Measurements from ENCODE around the gene DYNC2H1. TPM values are rescaled to one million over a fixed set of nuclear protein-coding genes. Genes with fewer than 3 reads are reported as not detected.

The DYNC2H1 gene
- polyA plus RNA-seq, 1 donor = 10.2 TPM

- Histone ChIP-seq H3K27ac (ENCODE audit: low read length) (no peak overlapping the region), H3K9me3 (ENCODE audit: control insufficient read depth, low read depth, low read length) (no peaks in the 10 kb centered on the region), H3K4me3 (ENCODE audit: low read length) (no peak overlapping the region), H3K36me3 (ENCODE audit: control insufficient read depth, insufficient read depth, low read length) (peaks cover 4% of the 10 kb centered on the region), H3K27me3 (ENCODE audit: control insufficient read depth, insufficient read depth, low read length) (no peaks in the 10 kb centered on the region), H3K4me1 (ENCODE audit: control insufficient read depth, insufficient read depth, low read length) (no peaks in the 10 kb centered on the region)
- peak; percentile 7 to 9 for DNase-seq
- WGBS (ENCODE audit: insufficient coverage, low lambda C conversion rate) = 27% methylated on average over 1 of the region's 3 CpGs
Measured at GRCh38 chr11:103202048-103202651, 92.9 kb downstream of the DYNC2H1 start.

GRCh38 chr11:103210543-103210942 lies 101.3 kb downstream of the DYNC2H1 start:
- Histone ChIP-seq H3K4me1 (ENCODE audit: control insufficient read depth, insufficient read depth, low read length) (no peaks in the 10 kb centered on the region), H3K27ac (ENCODE audit: low read length) (no peak overlapping the region), H3K4me3 (ENCODE audit: low read length) (no peak overlapping the region), H3K9me3 (ENCODE audit: control insufficient read depth, low read depth, low read length) (no peaks in the 10 kb centered on the region), H3K36me3 (ENCODE audit: control insufficient read depth, insufficient read depth, low read length) (no peaks in the 10 kb centered on the region), H3K27me3 (ENCODE audit: control insufficient read depth, insufficient read depth, low read length) (no peaks in the 10 kb centered on the region)
- WGBS (ENCODE audit: insufficient coverage, low lambda C conversion rate) = 100% methylated on average over 1 of the region's 1 CpG
- no peak for DNase-seq

DNA sequence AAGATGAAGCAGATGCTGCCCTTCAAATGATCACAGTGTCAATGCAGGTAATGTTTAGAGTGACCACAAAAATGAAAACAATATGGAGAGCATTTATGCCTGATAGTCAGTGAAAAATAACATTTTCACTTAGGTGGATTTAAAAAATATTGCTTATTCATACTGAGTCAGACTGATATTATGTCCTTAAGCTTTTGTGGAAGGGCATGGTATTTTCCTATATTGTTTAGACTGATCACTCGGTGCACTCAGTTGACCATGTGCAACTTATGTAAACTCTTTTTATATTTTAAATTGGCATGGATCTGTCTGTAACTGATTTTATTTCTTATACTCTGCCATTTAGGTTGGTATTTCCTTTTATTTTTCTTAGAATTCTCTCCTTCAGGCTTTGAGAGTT lies 106.6 kb downstream of the DYNC2H1 start:
- no peak for DNase-seq
- Histone ChIP-seq H3K27ac (ENCODE audit: low read length) (no peak overlapping the region), H3K9me3 (ENCODE audit: control insufficient read depth, low read depth, low read length) (no peaks in the 10 kb centered on the region), H3K27me3 (ENCODE audit: control insufficient read depth, insufficient read depth, low read length) (no peaks in the 10 kb centered on the region), H3K4me1 (ENCODE audit: control insufficient read depth, insufficient read depth, low read length) (no peaks in the 10 kb centered on the region), H3K36me3 (ENCODE audit: control insufficient read depth, insufficient read depth, low read length) (no peaks in the 10 kb centered on the region), H3K4me3 (ENCODE audit: low read length) (no peak overlapping the region)
- 92% methylated on average over 1 of the region's 1 CpG for WGBS (ENCODE audit: insufficient coverage, low lambda C conversion rate)

DNA sequence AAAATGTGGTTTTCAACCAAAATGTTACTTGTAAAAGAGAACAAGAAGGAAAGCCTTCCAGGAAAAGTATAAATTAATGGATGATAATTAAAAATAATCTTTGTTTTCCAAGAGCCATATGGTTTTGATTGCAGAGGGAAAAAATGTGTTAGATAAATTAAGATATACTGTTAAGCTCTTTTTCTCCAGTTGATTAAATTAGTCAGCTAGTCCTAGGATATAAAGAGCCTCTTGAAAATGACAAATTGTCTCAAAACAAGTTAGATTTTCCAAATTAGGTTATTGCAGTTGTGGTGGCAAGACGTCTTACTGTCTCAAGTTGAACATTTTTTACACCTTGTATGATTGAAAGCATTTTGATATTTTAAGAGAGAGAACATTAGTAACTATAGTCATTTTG lies 110.9 kb downstream of the DYNC2H1 start:
- Histone ChIP-seq H3K4me1 (ENCODE audit: control insufficient read depth, insufficient read depth, low read length) (no peaks in the 10 kb centered on the region), H3K27me3 (ENCODE audit: control insufficient read depth, insufficient read depth, low read length) (no peaks in the 10 kb centered on the region), H3K27ac (ENCODE audit: low read length) (no peak overlapping the region), H3K36me3 (ENCODE audit: control insufficient read depth, insufficient read depth, low read length) (no peaks in the 10 kb centered on the region), H3K4me3 (ENCODE audit: low read length) (no peak overlapping the region), H3K9me3 (ENCODE audit: control insufficient read depth, low read depth, low read length) (no peaks in the 10 kb centered on the region)
- DNase-seq = no peak
- 89% methylated on average over 1 of the region's 1 CpG for WGBS (ENCODE audit: insufficient coverage, low lambda C conversion rate)

DNA sequence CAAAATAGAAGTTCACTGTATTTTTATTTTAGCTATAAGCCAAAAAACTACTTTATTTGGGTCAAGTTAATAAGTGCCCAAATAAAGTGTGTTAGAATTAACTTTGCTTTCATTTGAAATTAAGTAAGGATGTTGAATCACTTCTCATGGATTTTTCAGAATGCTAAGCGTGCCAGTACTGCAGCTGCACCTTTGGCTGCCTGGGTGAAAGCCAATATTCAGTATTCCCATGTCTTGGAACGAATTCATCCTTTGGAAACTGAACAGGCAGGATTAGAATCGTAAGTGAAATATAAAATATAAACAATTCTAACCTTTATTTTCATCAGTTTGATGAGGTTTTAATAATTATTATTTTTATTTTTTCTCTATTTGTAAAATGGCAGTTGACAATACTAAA lies 113.6 kb downstream of the DYNC2H1 start:
- H3K4me1 ChIP-seq (ENCODE audit: control insufficient read depth, insufficient read depth, low read length) = no peaks in the 10 kb centered on the region
- WGBS (ENCODE audit: insufficient coverage, low lambda C conversion rate) = 94% methylated on average over 2 of the region's 3 CpGs
- no peak overlapping the region for H3K27ac ChIP-seq (ENCODE audit: low read length)
- H3K4me3 ChIP-seq (ENCODE audit: low read length) = no peak overlapping the region
- no peaks in the 10 kb centered on the region for H3K9me3 ChIP-seq (ENCODE audit: control insufficient read depth, low read depth, low read length)
- no peaks in the 10 kb centered on the region for H3K27me3 ChIP-seq (ENCODE audit: control insufficient read depth, insufficient read depth, low read length)
- no peaks in the 10 kb centered on the region for H3K36me3 ChIP-seq (ENCODE audit: control insufficient read depth, insufficient read depth, low read length)
- DNase-seq = no peak

DNA sequence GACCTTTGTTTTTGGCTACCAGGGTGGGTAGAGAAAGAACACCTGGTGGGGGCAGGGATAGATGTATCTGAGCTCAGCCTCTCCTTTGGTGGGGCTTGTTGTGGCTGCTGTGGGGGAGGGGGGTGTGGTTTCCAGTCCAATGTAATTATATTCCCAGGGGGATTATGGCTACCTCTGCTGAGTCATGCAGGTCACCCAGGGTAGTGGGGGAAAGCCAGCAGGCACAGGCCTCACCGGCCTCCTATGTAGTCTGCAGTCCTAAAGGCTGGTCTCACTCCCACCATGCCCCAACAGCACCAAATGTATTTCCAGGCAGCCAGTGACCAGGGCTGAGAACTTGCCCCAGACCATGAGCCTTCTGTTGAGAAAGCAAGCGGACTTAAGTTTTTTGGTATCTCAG lies 119.6 kb downstream of the DYNC2H1 start:
- no peaks in the 10 kb centered on the region for H3K27me3 ChIP-seq (ENCODE audit: control insufficient read depth, insufficient read depth, low read length)

GRCh38 chr11:103234974-103235373 lies 125.7 kb downstream of the DYNC2H1 start:
- no peaks in the 10 kb centered on the region for H3K27me3 ChIP-seq (ENCODE audit: control insufficient read depth, insufficient read depth, low read length)
- H3K27ac ChIP-seq (ENCODE audit: low read length) = no peak overlapping the region
- H3K36me3 ChIP-seq (ENCODE audit: control insufficient read depth, insufficient read depth, low read length) = no peaks in the 10 kb centered on the region
- no peak overlapping the region for H3K4me3 ChIP-seq (ENCODE audit: low read length)
- H3K9me3 ChIP-seq (ENCODE audit: control insufficient read depth, low read depth, low read length) = no peaks in the 10 kb centered on the region
- 62% methylated on average over 2 of the region's 2 CpGs for WGBS (ENCODE audit: insufficient coverage, low lambda C conversion rate)
- no peaks in the 10 kb centered on the region for H3K4me1 ChIP-seq (ENCODE audit: control insufficient read depth, insufficient read depth, low read length)
- no peak for DNase-seq

More for the DNA sequence above, 119.6 kb downstream of the DYNC2H1 start:
- WGBS (ENCODE audit: insufficient coverage, low lambda C conversion rate) = no CpG with 5 or more reads among the region's 2 CpGs
- Histone ChIP-seq H3K36me3 (ENCODE audit: control insufficient read depth, insufficient read depth, low read length) (no peaks in the 10 kb centered on the region), H3K4me1 (ENCODE audit: control insufficient read depth, insufficient read depth, low read length) (no peaks in the 10 kb centered on the region), H3K9me3 (ENCODE audit: control insufficient read depth, low read depth, low read length) (no peaks in the 10 kb centered on the region), H3K27ac (ENCODE audit: low read length) (no peak overlapping the region), H3K4me3 (ENCODE audit: low read length) (no peak overlapping the region)
- no peak for DNase-seq

DNA sequence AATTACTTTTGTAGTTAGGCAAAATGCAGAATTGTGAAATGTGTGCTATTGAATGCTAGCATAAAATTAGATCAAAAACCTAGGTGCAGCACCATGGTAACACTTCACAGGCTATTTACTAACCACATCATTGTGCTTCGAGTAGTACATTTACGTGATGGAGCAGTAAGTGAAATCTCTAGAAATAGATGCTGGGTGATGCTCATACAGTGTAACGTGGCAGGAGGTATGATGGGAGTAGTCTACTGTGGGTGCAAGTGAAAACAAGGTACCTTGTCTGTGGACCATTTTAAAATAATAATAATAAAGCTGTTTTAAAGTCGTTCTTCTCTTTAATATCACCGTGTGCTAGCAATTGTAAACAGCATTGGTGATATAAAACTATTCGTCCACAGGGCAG lies 132.3 kb downstream of the DYNC2H1 start:
- no peak overlapping the region for H3K27ac ChIP-seq (ENCODE audit: low read length)
- no peaks in the 10 kb centered on the region for H3K27me3 ChIP-seq (ENCODE audit: control insufficient read depth, insufficient read depth, low read length)
- H3K9me3 ChIP-seq (ENCODE audit: control insufficient read depth, low read depth, low read length) = no peaks in the 10 kb centered on the region
- H3K4me1 ChIP-seq (ENCODE audit: control insufficient read depth, insufficient read depth, low read length) = no peaks in the 10 kb centered on the region
- no peak overlapping the region for H3K4me3 ChIP-seq (ENCODE audit: low read length)
- WGBS (ENCODE audit: insufficient coverage, low lambda C conversion rate) = 65% methylated on average over 4 of the region's 6 CpGs
- DNase-seq = no peak
- peaks cover 5% of the 10 kb centered on the region for H3K36me3 ChIP-seq (ENCODE audit: control insufficient read depth, insufficient read depth, low read length)

- Histone ChIP-seq H3K27me3 (ENCODE audit: control insufficient read depth, insufficient read depth, low read length) (no peaks in the 10 kb centered on the region), H3K4me3 (ENCODE audit: low read length) (no peak overlapping the region), H3K36me3 (ENCODE audit: control insufficient read depth, insufficient read depth, low read length) (no peaks in the 10 kb centered on the region), H3K9me3 (ENCODE audit: control insufficient read depth, low read depth, low read length) (no peaks in the 10 kb centered on the region), H3K27ac (ENCODE audit: low read length) (no peak overlapping the region), H3K4me1 (ENCODE audit: control insufficient read depth, insufficient read depth, low read length) (no peaks in the 10 kb centered on the region)
- DNase-seq = no peak
Measured at GRCh38 chr11:103254123-103254522, 144.9 kb downstream of the DYNC2H1 start.

- no peaks in the 10 kb centered on the region for H3K9me3 ChIP-seq (ENCODE audit: control insufficient read depth, low read depth, low read length)
- no peak overlapping the region for H3K4me3 ChIP-seq (ENCODE audit: low read length)
- WGBS (ENCODE audit: insufficient coverage, low lambda C conversion rate) = 81% methylated on average over 3 of the region's 4 CpGs
- H3K27ac ChIP-seq (ENCODE audit: low read length) = no peak overlapping the region
- no peaks in the 10 kb centered on the region for H3K4me1 ChIP-seq (ENCODE audit: control insufficient read depth, insufficient read depth, low read length)
- peaks cover 5% of the 10 kb centered on the region for H3K36me3 ChIP-seq (ENCODE audit: control insufficient read depth, insufficient read depth, low read length)
- DNase-seq = peak in 1 of 2 donors; percentile 4
- H3K27me3 ChIP-seq (ENCODE audit: control insufficient read depth, insufficient read depth, low read length) = no peaks in the 10 kb centered on the region
Measured at GRCh38 chr11:103257360-103257759, 148.1 kb downstream of the DYNC2H1 start.

- no peak overlapping the region for H3K27ac ChIP-seq (ENCODE audit: low read length)
- H3K4me3 ChIP-seq (ENCODE audit: low read length) = no peak overlapping the region
- WGBS (ENCODE audit: insufficient coverage, low lambda C conversion rate) = no CpG with 5 or more reads among the region's 9 CpGs
- H3K9me3 ChIP-seq (ENCODE audit: control insufficient read depth, low read depth, low read length) = no peaks in the 10 kb centered on the region
- H3K27me3 ChIP-seq (ENCODE audit: control insufficient read depth, insufficient read depth, low read length) = no peaks in the 10 kb centered on the region
- H3K4me1 ChIP-seq (ENCODE audit: control insufficient read depth, insufficient read depth, low read length) = no peaks in the 10 kb centered on the region
- H3K36me3 ChIP-seq (ENCODE audit: control insufficient read depth, insufficient read depth, low read length) = peaks cover 3% of the 10 kb centered on the region
- no peak for DNase-seq
Measured at GRCh38 chr11:103266167-103266831, 157.1 kb downstream of the DYNC2H1 start.

All from large intestine (tissue), 3 donors.